ENCODE results near the gene COA1. TPM values are rescaled to one million over a fixed set of nuclear protein-coding genes. Genes with fewer than 3 reads are reported as not detected.

The COA1 gene
- total and polyA plus RNA-seq, 2 donors (not counting 3 experiments of a cell fraction or from before 2014, with no cell fraction given), result 38.1 to 55.1 TPM

DNA sequence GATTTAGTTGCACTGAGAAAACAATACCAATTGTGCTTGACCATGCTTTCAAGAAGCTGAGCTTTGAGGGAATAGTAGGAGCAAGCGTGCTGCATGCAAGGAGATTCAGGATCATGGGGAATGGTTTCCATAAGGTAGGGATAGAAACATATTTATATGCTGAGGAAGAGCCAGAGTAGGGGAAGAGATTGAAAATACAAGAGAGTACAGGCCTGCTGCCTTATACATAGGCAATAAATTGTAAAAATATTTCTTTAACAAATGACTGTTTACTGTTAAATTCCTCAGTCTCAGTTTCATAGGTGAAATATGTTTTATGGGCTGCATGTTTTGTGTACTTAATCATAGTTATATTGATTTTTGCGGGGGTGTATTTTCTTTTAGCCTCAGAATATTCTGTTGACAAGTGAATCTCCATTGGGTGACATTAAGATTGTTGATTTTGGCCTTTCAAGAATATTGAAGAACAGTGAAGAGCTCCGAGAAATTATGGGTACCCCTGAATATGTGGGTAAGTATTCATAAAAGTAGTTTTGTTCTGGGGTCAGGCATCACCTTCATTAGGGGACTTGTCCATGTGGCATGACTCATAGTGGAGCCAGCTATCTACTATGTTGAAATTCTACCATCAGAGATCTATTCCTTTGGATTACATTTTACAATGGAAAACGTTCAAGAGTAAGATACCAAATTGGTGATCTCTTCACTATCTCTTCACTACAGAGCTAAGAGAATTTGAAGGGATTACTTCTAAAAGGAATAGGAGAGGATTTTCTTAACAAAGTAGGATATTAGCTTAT lies 109.9 kb downstream of the COA1 start:
- CTCF ChIA-PET, result interaction anchor here (3.3 to 5.3 kb wide), 2 partner anchors 37 to 81 kb away, joined by 28 to 29 read pairs; partner anchors contain the start of gene STK17A
- dilution Hi-C loops (cut with MboI; ENCODE audit: extremely low pct_ligation_motif_present, low sequenced_read_pairs) (no loop called here), intact Hi-C loops (cut with micrococcal nuclease) (no loop called here)
- H2AFZ ChIP-seq (ENCODE audit: low read depth, low read length), result no peak overlapping the region
- H3K9me1 ChIP-seq (replicated peaks; ENCODE audit: control insufficient read depth, extremely low read depth, insufficient read depth, low read length), result no peaks in the 10 kb centered on the region
- H3K27ac ChIP-seq (ENCODE audit: insufficient read depth, low read depth, low read length), result no peak overlapping the region
- H3K27me3 ChIP-seq (ENCODE audit: control insufficient read depth in 2 of 2, insufficient read depth in 2 of 2, low read length in 2 of 2), result no peaks in the 10 kb centered on the region
- DNase-seq (ENCODE audit: low read depth, low spot score) (no peak), FAIRE-seq (no peak)
- H3K79me2 ChIP-seq (ENCODE audit: control insufficient read depth, insufficient read depth, low read length), result peaks cover 86% of the 10 kb centered on the region
- POLR2A ChIA-PET, result interaction anchor here (3.1 kb wide), 1 partner anchor 37 kb away, joined by 12 read pairs; the partner anchor contains the start of gene STK17A
- no peak overlapping the region for H3K9ac ChIP-seq (replicated peaks; ENCODE audit: extremely low read depth, insufficient read depth, low read length)
- H3K4me1 ChIP-seq (ENCODE audit: control insufficient read depth, extremely low read depth, insufficient read depth, low read length), result peaks cover 17% of the 10 kb centered on the region
- no peaks in the 10 kb centered on the region for H3K9me3 ChIP-seq (replicated peaks; ENCODE audit: control insufficient read depth, insufficient read depth, low read length)
- TF ChIP-seq POLR2AphosphoS5 (IDR thresholded peaks at IDR 0.05; ENCODE audit: insufficient read depth, low read depth, low read length), result no peak
- no peak for TF ChIP-seq GATA2 (IDR thresholded peaks at IDR 0.05; ENCODE audit: insufficient read depth, insufficient read length, low read depth, low read length)
- TF ChIP-seq, protein P1, sequence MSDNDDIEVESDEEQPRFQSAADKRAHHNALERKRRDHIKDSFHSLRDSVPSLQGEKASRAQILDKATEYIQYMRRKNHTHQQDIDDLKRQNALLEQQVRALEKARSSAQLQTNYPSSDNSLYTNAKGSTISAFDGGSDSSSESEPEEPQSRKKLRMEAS (IDR thresholded peaks at IDR 0.05; ENCODE audit: insufficient read depth, insufficient read length), result no peak
- TF ChIP-seq EZH2 (IDR thresholded peaks at IDR 0.05; ENCODE audit: borderline replicate concordance, low read depth, low read length, severe bottlenecking), result no peak
- no peak for TF ChIP-seq MYC (IDR thresholded peaks at IDR 0.05; ENCODE audit: low read depth, low read length)
- TF ChIP-seq, protein P2, sequence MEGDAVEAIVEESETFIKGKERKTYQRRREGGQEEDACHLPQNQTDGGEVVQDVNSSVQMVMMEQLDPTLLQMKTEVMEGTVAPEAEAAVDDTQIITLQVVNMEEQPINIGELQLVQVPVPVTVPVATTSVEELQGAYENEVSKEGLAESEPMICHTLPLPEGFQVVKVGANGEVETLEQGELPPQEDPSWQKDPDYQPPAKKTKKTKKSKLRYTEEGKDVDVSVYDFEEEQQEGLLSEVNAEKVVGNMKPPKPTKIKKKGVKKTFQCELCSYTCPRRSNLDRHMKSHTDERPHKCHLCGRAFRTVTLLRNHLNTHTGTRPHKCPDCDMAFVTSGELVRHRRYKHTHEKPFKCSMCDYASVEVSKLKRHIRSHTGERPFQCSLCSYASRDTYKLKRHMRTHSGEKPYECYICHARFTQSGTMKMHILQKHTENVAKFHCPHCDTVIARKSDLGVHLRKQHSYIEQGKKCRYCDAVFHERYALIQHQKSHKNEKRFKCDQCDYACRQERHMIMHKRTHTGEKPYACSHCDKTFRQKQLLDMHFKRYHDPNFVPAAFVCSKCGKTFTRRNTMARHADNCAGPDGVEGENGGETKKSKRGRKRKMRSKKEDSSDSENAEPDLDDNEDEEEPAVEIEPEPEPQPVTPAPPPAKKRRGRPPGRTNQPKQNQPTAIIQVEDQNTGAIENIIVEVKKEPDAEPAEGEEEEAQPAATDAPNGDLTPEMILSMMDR (IDR thresholded peaks at IDR 0.05; ENCODE audit: extremely low read depth in 1 of 2, insufficient read depth in 1 of 2, low read depth in 1 of 2, low read length in 2 of 2), result no peak
- no peak for TF ChIP-seq FOS (IDR thresholded peaks at IDR 0.05; ENCODE audit: borderline replicate concordance, insufficient read depth, low read length)
- TF ChIP-seq JUN (IDR thresholded peaks at IDR 0.05; ENCODE audit: borderline replicate concordance, insufficient read depth, insufficient read length, low read depth), result no peak
- no peak for TF ChIP-seq POLR2A (IDR thresholded peaks at IDR 0.05; ENCODE audit: low read depth, low read length)
- no peak overlapping the region for H3K4me3 ChIP-seq (replicated peaks in 1 of 3; ENCODE audit: insufficient read depth in 1 of 3, low read depth in 1 of 3, low read length in 3 of 3)
- peaks cover 11% of the 10 kb centered on the region in 2 experiments for H3K36me3 ChIP-seq (ENCODE audit: control insufficient read depth in 2 of 2, extremely low read depth in 1 of 2, insufficient read depth in 2 of 2, low read length in 2 of 2)
- H4K20me1 ChIP-seq (replicated peaks; ENCODE audit: control insufficient read depth, extremely low read depth, insufficient read depth, low read length), result no peaks in the 10 kb centered on the region
- H3K4me2 ChIP-seq (ENCODE audit: insufficient read depth, low read length), result no peak overlapping the region
- no TSS peak for BruUV-seq (replicated peaks)
